GM12878 (cell line): Measurements from ENCODE around the gene PNPLA5. TPM values are rescaled to one million over a fixed set of nuclear protein-coding genes. Genes with fewer than 3 reads are reported as not detected.

Source experiments
- ATAC-seq: fragments of 200-7000 bp; cut with Tn5 transposase; 3 replicates; pipeline ENCODE4 v1.9.1; 2020; ENCODE audit warnings: mild to moderate bottlenecking, moderate library complexity
- BruUV-seq: library from RNA; stranded (reverse); fragments of 400-500 nt; replicated peaks from 2 replicates; lab custom pipeline; 2021; lab: Mats Ljungman, UMichigan
- CTCF ChIA-PET: fragments of 300-600 bp; sonication (Branson Sonifier 250); formaldehyde crosslinking; extraction: SDS; loops from one replicate; lab custom pipeline; 2021; ENCODE audit warnings: inconsistent platforms; lab: Yijun Ruan, JAX
- POLR2A ChIA-PET: fragments of 350-600 bp; formaldehyde crosslinking; extraction: SDS; loops from one replicate; lab custom pipeline; 2021; ENCODE audit warnings: inconsistent platforms; lab: Charles Lee
- RAD21 ChIA-PET: fragments of 300-600 bp; sonication (Branson Sonifier 250); formaldehyde crosslinking; loops from one replicate; lab custom pipeline; 2023; ENCODE audit warnings: antibody characterized with exemption; ENCODE audit not compliant: unreplicated experiment; lab: Charles Lee
- SMC1A ChIA-PET: fragments of 300-600 bp; sonication (Branson Sonifier 250); formaldehyde crosslinking; loops from one replicate; lab custom pipeline; 2023; ENCODE audit not compliant: unreplicated experiment, uncharacterized antibody; lab: Charles Lee
- DNase-seq: peaks from one replicate; pipeline ENCODE4 v3.0.0-alpha.2; 2011; ENCODE audit warnings: low read depth, low spot score
- FAIRE-seq: peaks from 3 replicates; lab custom pipeline; 2011; peaks lifted over from hg19 to GRCh38; lab: Jason Lieb, UNC
- H2AFZ ChIP-seq: 2 replicates; pipeline ENCODE4 v1.6.0; 2011; ENCODE audit warnings: low read depth, low read length, control low read depth; ENCODE audit not compliant: control insufficient read depth
- H3K27ac ChIP-seq: 2 replicates; pipeline ENCODE4 v1.5.1; 2011; ENCODE audit warnings: control low read depth; ENCODE audit not compliant: control insufficient read depth, insufficient read depth
- H3K27me3 ChIP-seq, 2 experiments: replicated peaks in 1 of 2; 2 replicates each; pipeline versions ENCODE4 v1.6.0 to v1.6.1; 2011; ENCODE audit warnings: low read length in 1 of 2; ENCODE audit not compliant: control insufficient read depth in 2 of 2, insufficient read depth in 2 of 2
- H3K36me3 ChIP-seq, 2 experiments: 2 replicates each; pipeline ENCODE4 v1.5.1; 2011; ENCODE audit warnings: low read length in 1 of 2; ENCODE audit not compliant: control insufficient read depth in 2 of 2, insufficient read depth in 2 of 2
- H3K4me1 ChIP-seq: 2 replicates; pipeline ENCODE4 v1.6.1; 2011; ENCODE audit warnings: mild to moderate bottlenecking, low read length, moderate library complexity, mixed read lengths; ENCODE audit not compliant: control insufficient read depth, insufficient read depth
- H3K4me2 ChIP-seq: 2 replicates; pipeline ENCODE4 v1.6.0; 2011; ENCODE audit warnings: control low read depth; ENCODE audit not compliant: control insufficient read depth, insufficient read depth
- H3K4me3 ChIP-seq: fragments of 200-600 bp; sonication (generic); 2 replicates; pipeline ENCODE4 v1.5.1; 2016
- H3K79me2 ChIP-seq: 2 replicates; pipeline ENCODE4 v1.6.0; 2011; ENCODE audit warnings: low read length; ENCODE audit not compliant: control insufficient read depth, insufficient read depth
- H3K9ac ChIP-seq: 2 replicates; pipeline ENCODE4 v1.8.0; 2011; ENCODE audit warnings: low read length, control low read depth, mixed read lengths; ENCODE audit not compliant: control insufficient read depth, insufficient read depth
- H3K9me3 ChIP-seq: replicated peaks from 3 replicates; pipeline ENCODE4 v1.5.1; 2011; ENCODE audit warnings: mild to moderate bottlenecking, low read length; ENCODE audit not compliant: control insufficient read depth, insufficient read depth
- H4K20me1 ChIP-seq: 2 replicates; pipeline ENCODE4 v1.6.0; 2011; ENCODE audit not compliant: control insufficient read depth, insufficient read depth
- CBFB ChIP-seq: IDR thresholded peaks from 2 replicates; pipeline ENCODE4 v1.6.1; 2016; ENCODE audit warnings: antibody characterized with exemption, low read depth
- CBX5 ChIP-seq: sonication (generic); IDR thresholded peaks from 2 replicates; pipeline ENCODE4 v1.6.1; 2016; ENCODE audit warnings: low read depth, moderate library complexity, mild to moderate bottlenecking, inconsistent platforms
- ESRRA ChIP-seq: IDR thresholded peaks from 2 replicates; pipeline ENCODE4 v1.6.1; 2012; ENCODE audit warnings: mild to moderate bottlenecking, low read length, improper control_type of control experiment
- FOXK2 ChIP-seq: fragments of 450-650 bp; IDR thresholded peaks from 2 replicates; pipeline ENCODE4 v1.6.1; 2017; ENCODE audit warnings: mild to moderate bottlenecking, moderate library complexity
- KAT2A ChIP-seq: conservative IDR thresholded peaks from 2 replicates; pipeline ENCODE4 v1.6.1; 2011; ENCODE audit warnings: low read depth, low read length; ENCODE audit not compliant: control insufficient read depth
- LARP7 ChIP-seq: fragments of 450-650 bp; IDR thresholded peaks from 2 replicates; pipeline ENCODE4 v1.6.1; 2017; ENCODE audit warnings: mild to moderate bottlenecking
- MTA2 ChIP-seq: fragments of 450-650 bp; IDR thresholded peaks from 2 replicates; pipeline ENCODE4 v1.6.1; 2016; ENCODE audit warnings: low read depth, mild to moderate bottlenecking, moderate library complexity
- MTA3 ChIP-seq: IDR thresholded peaks from 2 replicates; pipeline ENCODE4 v1.6.1; 2012; ENCODE audit warnings: low read length, inconsistent platforms, borderline replicate concordance
- NR2C1 ChIP-seq: fragments of 450-650 bp; IDR thresholded peaks from 2 replicates; pipeline ENCODE4 v1.6.1; 2017; ENCODE audit warnings: antibody characterized with exemption, mild to moderate bottlenecking, moderate library complexity
- POU2F2 ChIP-seq: IDR thresholded peaks from 3 replicates; pipeline ENCODE4 v1.6.1; 2011; ENCODE audit warnings: low read depth, mild to moderate bottlenecking, low read length, borderline replicate concordance
- RBBP5 ChIP-seq: fragments of 200-600 bp; sonication (generic); conservative IDR thresholded peaks from 2 replicates; pipeline ENCODE4 v1.6.1; 2016
- RELA ChIP-seq: fragments of 450-650 bp; IDR thresholded peaks from 2 replicates; pipeline ENCODE4 v1.8.0; 2014; ENCODE audit warnings: borderline replicate concordance; ENCODE audit not compliant: partially characterized antibody
- REST ChIP-seq: IDR thresholded peaks from 2 replicates; pipeline ENCODE4 v1.6.1; 2012; ENCODE audit warnings: mild to moderate bottlenecking, low read depth, low read length
- TCF7 ChIP-seq: IDR thresholded peaks from 2 replicates; pipeline ENCODE4 v1.6.1; 2014; ENCODE audit warnings: antibody characterized with exemption, borderline replicate concordance
- WGBS: methylation state at CpG from one replicate; pipeline ENCODE4 v1.1.6; 2016; ENCODE audit warnings: low lambda C conversion rate; ENCODE audit not compliant: insufficient replicate concordance, insufficient coverage; ENCODE audit errors: missing lambda C conversion rate; 5-methylcytosine and 5-hydroxymethylcytosine counted together
- in situ Hi-C: fragments of 300-500 bp; cut with MboI; formaldehyde crosslinking; loops from 9 replicates; pipeline ENCODE4 v1.14.3; 2018; ENCODE audit warnings: mixed read lengths
- intact Hi-C: fragments of 100-400 bp; cut with micrococcal nuclease; formaldehyde crosslinking; loops from one replicate; pipeline ENCODE4 v1.14.2; 2022; ENCODE audit not compliant: unreplicated experiment
- polyA plus RNA-seq, 11 experiments: library from polyadenylated mRNA; depleted of rRNA in 4 of 11; unstranded in 6 of 11; stranded (reverse) in 5 of 11; fragments of >200 nt; fragmentation: Nextera tagmentation in 4 of 11; fragmentation: Illumina TruSeq in 1 of 11; extraction: Ambion mirVana in 4 of 11; extraction: Trizol in 1 of 11; gene quantifications; 1 replicate in 1 of 11; 2 replicates in 10 of 11; pipeline versions ENCODE4 v1.2.1 to v1.2.3, GENCODE V29; 2011 to 2016; ENCODE audit warnings: inconsistent platforms in 2 of 11, missing spikeins in 2 of 11, low read depth in 1 of 11
- total RNA-seq, 4 experiments: library from RNA; depleted of rRNA in 3 of 4; stranded (reverse); fragments of >200 nt in 3 of 4; fragmentation: Illumina TruSeq in 1 of 4; extraction: Trizol in 1 of 4; gene quantifications; 2 replicates each; pipeline versions ENCODE4 v1.2.1 to v1.2.3, GENCODE V29; 2013 to 2021
- TF ChIP-seq, protein P1 (sequence below), 3 experiments: IDR thresholded peaks in 2 of 3; conservative IDR thresholded peaks in 1 of 3; 2 replicates each; pipeline ENCODE4 v1.5.1; 2011; ENCODE audit warnings: low read depth in 3 of 3, low read length in 3 of 3, mild to moderate bottlenecking in 3 of 3, control low read depth in 2 of 3, moderate library complexity in 2 of 3, inconsistent platforms in 1 of 3, mixed read lengths in 1 of 3; ENCODE audit not compliant: control insufficient read depth in 2 of 3, insufficient read depth in 1 of 3; ENCODE audit errors: extremely low read depth in 1 of 3

PNPLA5 gene
- total and polyA plus RNA-seq, 10 of the 15 experiments (the other 5 are each of a cell fraction or from before 2014, with no cell fraction given) = not detected

DNA sequence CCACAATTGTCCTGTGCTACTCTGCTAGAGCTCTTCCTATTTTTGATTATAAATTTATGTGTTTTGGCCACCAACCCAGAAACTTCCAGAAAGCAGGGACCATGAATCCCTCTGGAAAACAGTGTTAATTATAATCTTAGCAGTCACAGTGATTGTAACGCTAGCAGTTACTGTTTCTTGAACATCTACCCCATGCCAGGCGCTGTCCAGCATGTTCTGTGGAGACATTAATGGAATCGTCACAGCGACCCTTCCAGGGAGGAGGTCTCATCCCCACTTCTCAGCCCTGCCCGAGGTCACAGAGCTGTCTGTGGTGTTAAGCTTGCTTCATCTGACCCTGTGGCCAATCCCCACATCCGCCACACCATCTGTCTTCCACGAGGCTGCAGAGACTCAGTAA lies 13.9 kb upstream of the PNPLA5 start:
- Histone ChIP-seq H4K20me1 (no peaks in the 10 kb centered on the region), H2AFZ (no peak overlapping the region), H3K27me3 (peaks cover 4 to 7% of the 10 kb centered on the region in 2 experiments), H3K36me3 (no peaks in the 10 kb centered on the region), H3K9me3 (no peaks in the 10 kb centered on the region), H3K4me1 (no peaks in the 10 kb centered on the region), H3K9ac (no peak overlapping the region), H3K4me3 (no peak overlapping the region), H3K4me2 (no peak overlapping the region), H3K79me2 (no peaks in the 10 kb centered on the region)
- DNase-seq (no peak), FAIRE-seq (no peak), ATAC-seq (no peak)
- ChIA-PET POLR2A (no interaction called here), SMC1A (interaction anchor here (1.1 kb wide), 1 partner anchor 181 kb away, joined by 3 read pairs; no protein-coding TSS in a partner anchor), CTCF (interaction anchor here (1.0 kb wide), 1 partner anchor 28 kb away, joined by 3 read pairs; no protein-coding TSS in a partner anchor)
- BruUV-seq = no TSS peak
- in situ Hi-C loops = no loop called here
- intact Hi-C loops = no loop called here
- WGBS = under 1% methylated on average over 7 of the region's 7 CpGs
- no peak for TF ChIP-seq CBFB
- TF ChIP-seq, protein P1, sequence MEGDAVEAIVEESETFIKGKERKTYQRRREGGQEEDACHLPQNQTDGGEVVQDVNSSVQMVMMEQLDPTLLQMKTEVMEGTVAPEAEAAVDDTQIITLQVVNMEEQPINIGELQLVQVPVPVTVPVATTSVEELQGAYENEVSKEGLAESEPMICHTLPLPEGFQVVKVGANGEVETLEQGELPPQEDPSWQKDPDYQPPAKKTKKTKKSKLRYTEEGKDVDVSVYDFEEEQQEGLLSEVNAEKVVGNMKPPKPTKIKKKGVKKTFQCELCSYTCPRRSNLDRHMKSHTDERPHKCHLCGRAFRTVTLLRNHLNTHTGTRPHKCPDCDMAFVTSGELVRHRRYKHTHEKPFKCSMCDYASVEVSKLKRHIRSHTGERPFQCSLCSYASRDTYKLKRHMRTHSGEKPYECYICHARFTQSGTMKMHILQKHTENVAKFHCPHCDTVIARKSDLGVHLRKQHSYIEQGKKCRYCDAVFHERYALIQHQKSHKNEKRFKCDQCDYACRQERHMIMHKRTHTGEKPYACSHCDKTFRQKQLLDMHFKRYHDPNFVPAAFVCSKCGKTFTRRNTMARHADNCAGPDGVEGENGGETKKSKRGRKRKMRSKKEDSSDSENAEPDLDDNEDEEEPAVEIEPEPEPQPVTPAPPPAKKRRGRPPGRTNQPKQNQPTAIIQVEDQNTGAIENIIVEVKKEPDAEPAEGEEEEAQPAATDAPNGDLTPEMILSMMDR (IDR thresholded peaks at IDR 0.05 in 2 of 3, conservative IDR thresholded peaks at IDR 0.05 in 1 of 3; ENCODE audit: control insufficient read depth in 2 of 3, extremely low read depth in 1 of 3, insufficient read depth in 1 of 3, low read depth in 3 of 3, low read length in 3 of 3) = no peak
- no peak for TF ChIP-seq LARP7
- no peak for TF ChIP-seq POU2F2
- no peak for TF ChIP-seq RELA
- TF ChIP-seq ESRRA = no peak
- no peak for TF ChIP-seq MTA3
- TF ChIP-seq KAT2A = no peak
- no peak for TF ChIP-seq CBX5
- no peak for TF ChIP-seq FOXK2
- no peak for TF ChIP-seq RBBP5
- no peak for TF ChIP-seq TCF7
- no peak for TF ChIP-seq MTA2
- no peak for TF ChIP-seq REST
- no peak for TF ChIP-seq NR2C1
- TF ChIP-seq, all 136 proteins: peak for 0
- no peak overlapping the region for H3K27ac ChIP-seq
- RAD21 ChIA-PET = no interaction called here
